Esophagus muscularis mucosa (tissue), 4 donors: ENCODE measurements around the gene TTLL1. TPM values are rescaled to one million over a fixed set of nuclear protein-coding genes. Genes with fewer than 3 reads are reported as not detected.

Experiments used
- DNase-seq: peaks from one replicate; pipeline ENCODE4 v3.0.0-alpha.2; 2017; ENCODE audit errors: extremely low spot score
- H3K27ac ChIP-seq, 4 donors: fragments of 200-600 bp; sonication (generic); replicated peaks in 1 of 4; 1 replicate in 3 of 4; 2 replicates in 1 of 4; pipeline ENCODE4 v1.5.1; 2016 to 2019; ENCODE audit warnings: mild to moderate bottlenecking in 1 of 4
- H3K27me3 ChIP-seq, 4 donors: fragments of 200-600 bp; sonication (generic); one replicate each; pipeline versions ENCODE4 v1.5.1 to v1.6.0; 2016 to 2019
- H3K36me3 ChIP-seq, 4 donors: fragments of 200-600 bp; sonication (generic); one replicate each; pipeline ENCODE4 v1.5.1; 2016 to 2019
- H3K4me1 ChIP-seq, 4 donors: fragments of 200-600 bp; sonication (generic); one replicate each; pipeline ENCODE4 v1.5.1; 2016 to 2019
- H3K4me3 ChIP-seq, 4 donors: fragments of 200-600 bp; sonication (generic); 1 replicate in 2 of 4; 2 replicates in 2 of 4; pipeline ENCODE4 v1.5.1; 2016 to 2019; ENCODE audit warnings: mild to moderate bottlenecking in 4 of 4, moderate library complexity in 1 of 4
- H3K9me3 ChIP-seq, 4 donors: fragments of 200-600 bp; sonication (generic); 1 replicate in 3 of 4; 2 replicates in 1 of 4; pipeline ENCODE4 v1.5.1; 2016 to 2019
- EP300 ChIP-seq: sonication (generic); formaldehyde crosslinking; IDR thresholded peaks from one replicate; pipeline ENCODE4 v1.6.1; 2017; ENCODE audit warnings: antibody characterized with exemption
- POLR2A ChIP-seq: fragments of 450-650 bp; IDR thresholded peaks from one replicate; pipeline ENCODE4 v1.6.1; 2017; ENCODE audit warnings: antibody characterized with exemption, moderate library complexity, mild to moderate bottlenecking, low read depth
- POLR2AphosphoS5 ChIP-seq, 2 donors: sonication (generic); formaldehyde crosslinking; IDR thresholded peaks; one replicate each; pipeline ENCODE4 v1.6.1; 2017; ENCODE audit warnings: antibody characterized with exemption in 2 of 2
- WGBS: methylation state at CpG from one replicate; pipeline ENCODE4 v1.1.5; 2018; 5-methylcytosine and 5-hydroxymethylcytosine counted together
- intact Hi-C: fragments of 100-400 bp; cut with DNase I; formaldehyde crosslinking; loops from one replicate; pipeline ENCODE4 v1.15.1; 2023
- total RNA-seq, 4 donors: library from RNA; depleted of rRNA; stranded (reverse); fragments of >200 nt; gene quantifications; one replicate each; pipeline versions ENCODE4 v1.1.0 to v1.2.1, GENCODE V29; 2016
- TF ChIP-seq, protein P1 (sequence below), 3 experiments: fragments of 200-600 bp in 2 of 3; fragments of 450-650 bp in 1 of 3; sonication (generic) in 2 of 3; IDR thresholded peaks; one replicate each; pipeline ENCODE4 v1.5.1; 2017 to 2019; ENCODE audit warnings: antibody characterized with exemption in 3 of 3, mild to moderate bottlenecking in 2 of 3, moderate library complexity in 1 of 3

TTLL1 gene
- total RNA-seq, 4 donors from 2014 or later: 2.8 to 7.3 (median 4.1) TPM

DNA sequence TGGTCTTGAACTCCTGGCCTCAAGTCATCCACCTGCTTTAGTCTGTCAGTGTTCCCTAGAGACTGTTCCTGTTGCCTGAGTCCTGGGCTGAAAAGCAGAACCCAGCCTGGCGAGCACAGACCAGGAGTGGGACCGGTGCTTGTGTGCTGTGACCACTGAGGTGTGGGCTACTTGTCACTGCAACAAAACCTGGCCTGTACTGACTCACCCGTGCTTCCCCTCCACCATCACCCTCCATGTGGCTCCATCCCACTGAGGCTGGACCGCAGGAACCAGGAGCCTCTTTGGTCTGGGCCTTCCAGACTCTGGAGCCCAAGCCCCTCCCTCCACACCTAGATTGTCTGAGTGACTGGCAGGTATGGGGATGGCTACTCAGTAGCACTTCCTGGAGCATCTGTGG lies 45.4 kb upstream of the TTLL1 start:
- no peak for DNase-seq
- H3K36me3 ChIP-seq: peaks cover 26 to 89% (median 75%) of the 10 kb centered on the region in 4 donors
- TF ChIP-seq POLR2A (no peak), POLR2AphosphoS5 (IDR thresholded peaks at IDR 0.05) (no peak), EP300 (no peak)
- 100% methylated on average over 1 of the region's 4 CpGs for WGBS
- H3K27me3 ChIP-seq: no peaks in the 10 kb centered on the region
- peaks cover 0 to 18% (median 14%) of the 10 kb centered on the region in 4 donors for H3K4me1 ChIP-seq
- no peak overlapping the region for H3K27ac ChIP-seq
- no peak overlapping the region for H3K4me3 ChIP-seq
- no peaks in the 10 kb centered on the region for H3K9me3 ChIP-seq
- intact Hi-C loops: no loop called here

DNA sequence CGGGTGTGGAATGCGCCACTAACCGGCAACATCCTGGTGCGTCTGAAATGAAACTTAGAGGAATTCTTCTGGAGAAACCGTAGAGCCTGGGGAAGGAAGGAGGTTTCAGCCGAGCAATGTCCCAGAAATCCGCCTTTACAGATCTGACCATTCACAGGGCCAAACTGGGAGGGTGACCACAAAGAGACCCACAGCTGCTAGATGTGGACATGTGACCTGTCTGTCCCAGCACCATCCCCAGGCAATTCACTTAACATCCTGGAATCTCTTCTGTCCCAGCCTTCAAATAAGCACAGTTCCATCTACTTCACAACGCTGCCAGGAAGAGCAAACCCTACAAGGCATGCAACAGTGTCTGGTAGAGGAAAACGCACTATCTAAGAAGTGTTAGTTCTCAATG lies 44.2 kb upstream of the TTLL1 start:
- WGBS: 89% methylated on average over 9 of the region's 9 CpGs
- Histone ChIP-seq H3K36me3 (peaks cover 24 to 77% (median 65%) of the 10 kb centered on the region in 4 donors), H3K4me3 (no peak overlapping the region), H3K4me1 (peaks cover 0 to 18% (median 14%) of the 10 kb centered on the region in 4 donors), H3K27me3 (no peaks in the 10 kb centered on the region), H3K27ac (no peak overlapping the region), H3K9me3 (no peaks in the 10 kb centered on the region)
- no peak for TF ChIP-seq POLR2AphosphoS5 (IDR thresholded peaks at IDR 0.05)
- TF ChIP-seq POLR2A: no peak
- no peak for TF ChIP-seq EP300
- TF ChIP-seq, protein P1, sequence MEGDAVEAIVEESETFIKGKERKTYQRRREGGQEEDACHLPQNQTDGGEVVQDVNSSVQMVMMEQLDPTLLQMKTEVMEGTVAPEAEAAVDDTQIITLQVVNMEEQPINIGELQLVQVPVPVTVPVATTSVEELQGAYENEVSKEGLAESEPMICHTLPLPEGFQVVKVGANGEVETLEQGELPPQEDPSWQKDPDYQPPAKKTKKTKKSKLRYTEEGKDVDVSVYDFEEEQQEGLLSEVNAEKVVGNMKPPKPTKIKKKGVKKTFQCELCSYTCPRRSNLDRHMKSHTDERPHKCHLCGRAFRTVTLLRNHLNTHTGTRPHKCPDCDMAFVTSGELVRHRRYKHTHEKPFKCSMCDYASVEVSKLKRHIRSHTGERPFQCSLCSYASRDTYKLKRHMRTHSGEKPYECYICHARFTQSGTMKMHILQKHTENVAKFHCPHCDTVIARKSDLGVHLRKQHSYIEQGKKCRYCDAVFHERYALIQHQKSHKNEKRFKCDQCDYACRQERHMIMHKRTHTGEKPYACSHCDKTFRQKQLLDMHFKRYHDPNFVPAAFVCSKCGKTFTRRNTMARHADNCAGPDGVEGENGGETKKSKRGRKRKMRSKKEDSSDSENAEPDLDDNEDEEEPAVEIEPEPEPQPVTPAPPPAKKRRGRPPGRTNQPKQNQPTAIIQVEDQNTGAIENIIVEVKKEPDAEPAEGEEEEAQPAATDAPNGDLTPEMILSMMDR (IDR thresholded peaks at IDR 0.05): no peak
- DNase-seq: no peak
- intact Hi-C loops: no loop called here

DNA sequence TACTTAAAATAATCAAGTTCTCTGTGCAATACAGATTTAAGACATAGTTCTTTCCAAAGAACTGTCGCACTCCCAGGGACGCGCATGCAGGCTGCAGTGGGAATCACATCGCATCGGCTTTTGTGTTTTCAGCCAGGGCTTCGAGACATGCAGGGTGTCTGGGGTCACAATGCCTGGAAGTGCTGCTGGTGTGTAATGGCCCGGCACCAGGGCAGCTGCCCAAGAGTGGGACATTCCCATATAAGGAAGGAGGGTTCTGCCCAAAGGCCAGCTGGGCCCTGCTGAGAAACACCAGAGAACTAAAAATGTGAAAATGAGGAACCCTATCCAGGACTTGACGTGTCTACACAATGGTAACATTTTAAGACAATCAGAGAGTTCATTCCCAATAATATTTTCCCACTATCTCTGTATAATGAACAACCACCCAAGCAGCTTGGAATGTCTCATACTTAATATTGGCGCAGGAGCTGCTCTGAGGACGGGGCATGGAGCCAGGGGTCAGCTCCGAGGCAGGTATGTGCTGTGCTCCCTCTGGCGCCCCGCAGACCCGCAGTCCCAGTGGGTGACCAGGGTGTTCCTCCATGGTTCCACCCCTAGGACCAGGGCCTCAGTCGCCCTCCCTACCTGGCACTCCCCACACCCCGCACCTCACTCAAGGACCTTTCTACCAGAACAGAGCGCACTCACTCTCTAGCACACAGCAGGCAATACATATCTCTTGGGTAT lies 42.7 kb upstream of the TTLL1 start:
- peaks cover 21 to 63% (median 50%) of the 10 kb centered on the region in 4 donors for H3K36me3 ChIP-seq
- intact Hi-C loops: no loop called here
- H3K4me3 ChIP-seq: no peak overlapping the region
- no peaks in the 10 kb centered on the region for H3K9me3 ChIP-seq
- no peak overlapping the region for H3K27ac ChIP-seq
- DNase-seq: no peak
- 72% methylated on average over 15 of the region's 17 CpGs for WGBS
- no peaks in the 10 kb centered on the region for H3K27me3 ChIP-seq
- TF ChIP-seq, protein P1 (IDR thresholded peaks at IDR 0.05): no peak
- TF ChIP-seq POLR2A: no peak
- no peak for TF ChIP-seq EP300
- TF ChIP-seq POLR2AphosphoS5 (IDR thresholded peaks at IDR 0.05): no peak
- H3K4me1 ChIP-seq: peaks cover 0 to 18% (median 12%) of the 10 kb centered on the region in 4 donors

DNA sequence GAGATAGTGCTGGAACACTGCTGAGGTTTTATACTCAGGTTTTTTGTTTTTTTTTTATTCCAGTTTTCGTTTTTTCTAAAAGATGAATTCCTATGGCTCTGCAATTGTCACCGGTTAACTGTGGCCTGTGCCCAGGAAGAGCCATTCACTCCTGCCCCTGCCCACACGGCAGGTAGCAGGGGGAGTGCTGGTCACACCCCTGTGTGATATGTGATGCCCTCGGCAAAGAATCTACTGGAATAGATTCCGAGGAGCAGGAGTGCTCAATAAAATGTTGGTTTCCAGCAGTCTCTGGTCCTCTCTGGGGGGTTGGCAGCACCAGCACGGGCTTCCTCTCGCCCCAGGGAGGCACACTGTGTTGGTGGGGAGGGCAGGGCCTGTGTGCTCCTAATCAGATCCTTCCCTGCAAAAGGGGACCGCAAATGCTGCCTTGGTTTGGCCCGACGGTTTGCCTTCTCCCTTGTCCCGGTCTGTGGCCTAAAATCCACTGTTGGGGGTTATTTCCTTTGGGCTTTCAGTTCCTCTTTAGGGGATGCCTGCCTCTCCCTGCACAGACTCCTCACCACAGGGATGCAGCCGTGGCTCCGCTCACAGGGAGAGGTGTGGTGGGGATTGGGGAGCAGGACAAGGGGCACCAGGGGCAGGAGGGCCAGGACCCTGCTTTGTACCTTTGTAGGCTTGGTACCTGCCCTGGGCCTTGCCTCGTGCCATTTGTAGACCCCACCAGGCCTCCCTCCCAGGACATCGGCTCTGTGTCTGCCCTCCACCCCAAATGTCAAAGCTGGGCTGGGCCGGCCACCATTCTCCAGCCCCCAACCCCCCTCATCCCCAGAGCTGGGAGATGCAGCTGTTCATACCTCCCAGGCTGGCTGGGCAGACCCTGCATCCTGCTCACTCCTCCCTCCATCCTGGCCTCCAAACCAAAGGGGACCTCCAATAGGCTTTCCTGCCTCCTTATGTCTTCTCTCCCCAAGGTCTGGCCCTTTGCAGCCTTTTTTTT lies 40.5 kb upstream of the TTLL1 start:
- Histone ChIP-seq H3K27ac (no peak overlapping the region), H3K9me3 (no peaks in the 10 kb centered on the region), H3K4me1 (peaks cover 0 to 10% (median 4%) of the 10 kb centered on the region in 4 donors), H3K27me3 (no peaks in the 10 kb centered on the region), H3K4me3 (no peak overlapping the region), H3K36me3 (peaks cover 18 to 41% (median 28%) of the 10 kb centered on the region in 4 donors)
- TF ChIP-seq POLR2A: no peak
- no peak for TF ChIP-seq EP300
- WGBS: 64% methylated on average over 14 of the region's 16 CpGs
- intact Hi-C loops: no loop called here
- no peak for DNase-seq

DNA sequence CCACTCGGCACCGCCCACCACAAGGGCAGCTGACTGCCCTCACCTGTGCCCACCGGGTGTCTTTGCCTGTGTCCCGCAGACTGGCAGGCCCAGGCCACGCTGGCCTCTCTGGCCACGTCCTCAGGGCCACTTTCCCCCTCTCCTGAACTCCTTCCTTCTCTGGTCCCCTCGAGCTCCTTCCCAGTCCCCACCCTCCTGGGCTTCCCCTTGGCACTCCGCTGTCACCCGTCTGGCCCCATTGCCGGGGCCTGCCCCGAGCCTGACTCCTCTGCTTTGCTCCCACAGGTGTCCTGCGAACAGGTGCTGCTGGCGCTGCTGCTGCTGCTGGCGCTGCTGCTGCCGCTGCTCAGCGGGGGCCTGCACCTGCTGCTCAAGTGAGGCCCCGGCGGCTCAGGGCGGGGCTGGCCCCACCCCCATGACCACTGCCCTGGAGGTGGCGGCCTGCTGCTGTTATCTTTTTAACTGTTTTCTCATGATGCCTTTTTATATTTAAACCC lies 39.8 kb upstream of the TTLL1 start:
- H3K4me3 ChIP-seq: no peak overlapping the region
- peaks cover 0 to 10% (median 4%) of the 10 kb centered on the region in 4 donors for H3K4me1 ChIP-seq
- no peaks in the 10 kb centered on the region for H3K27me3 ChIP-seq
- DNase-seq: no peak
- intact Hi-C loops: no loop called here
- peaks cover 11 to 33% (median 21%) of the 10 kb centered on the region in 4 donors for H3K36me3 ChIP-seq
- H3K9me3 ChIP-seq: no peaks in the 10 kb centered on the region
- TF ChIP-seq, protein P1 (IDR thresholded peaks at IDR 0.05): no peak
- TF ChIP-seq EP300: no peak
- no peak for TF ChIP-seq POLR2AphosphoS5 (IDR thresholded peaks at IDR 0.05)
- no peak for TF ChIP-seq POLR2A
- no peak overlapping the region for H3K27ac ChIP-seq
- 69% methylated on average over 20 of the region's 20 CpGs for WGBS
